Diencephalon (tissue), 1 donor: ENCODE results near the gene NDFIP2. TPM values are rescaled to one million over a fixed set of nuclear protein-coding genes. Genes with fewer than 3 reads are reported as not detected.

Experiments used
- total RNA-seq: library from RNA; depleted of rRNA; stranded (reverse); fragments of >200 nt; gene quantifications from one replicate; pipeline ENCODE4 v1.2.3, GENCODE V29; 2014

Gene NDFIP2
- 57.4 TPM for total RNA-seq

GRCh38 chr13:79480954-79481684 is at the start of gene NDFIP2:
NDFIP2 (plus strand) TSS chr13:79481155; CDS start chr13:79481204, 49 bp downstream.

Other genes with a start within 250 kb of the NDFIP2 start
- 64.8 TPM for gene RBM26, start 74.9 kb upstream of the NDFIP2 start, total RNA-seq